Stimulated activated CD4-positive, alpha-beta T cell treated with anti-CD3 and anti-CD28 coated beads, Interleukin-4, amount 100 ng/mL, for 4 hours (primary cell): Measurements from ENCODE around the gene FAM120A.
"Not testable (repeated sequence)": the region's sequence is repeated elsewhere in the genome, so short reads cannot be mapped to it uniquely, and the experiment has no call there.

Experiments used
- DNase-seq, 2 experiments: peaks; one replicate each; pipeline ENCODE4 v3.0.0-alpha.2; 2020

Gene FAM120A

DNA sequence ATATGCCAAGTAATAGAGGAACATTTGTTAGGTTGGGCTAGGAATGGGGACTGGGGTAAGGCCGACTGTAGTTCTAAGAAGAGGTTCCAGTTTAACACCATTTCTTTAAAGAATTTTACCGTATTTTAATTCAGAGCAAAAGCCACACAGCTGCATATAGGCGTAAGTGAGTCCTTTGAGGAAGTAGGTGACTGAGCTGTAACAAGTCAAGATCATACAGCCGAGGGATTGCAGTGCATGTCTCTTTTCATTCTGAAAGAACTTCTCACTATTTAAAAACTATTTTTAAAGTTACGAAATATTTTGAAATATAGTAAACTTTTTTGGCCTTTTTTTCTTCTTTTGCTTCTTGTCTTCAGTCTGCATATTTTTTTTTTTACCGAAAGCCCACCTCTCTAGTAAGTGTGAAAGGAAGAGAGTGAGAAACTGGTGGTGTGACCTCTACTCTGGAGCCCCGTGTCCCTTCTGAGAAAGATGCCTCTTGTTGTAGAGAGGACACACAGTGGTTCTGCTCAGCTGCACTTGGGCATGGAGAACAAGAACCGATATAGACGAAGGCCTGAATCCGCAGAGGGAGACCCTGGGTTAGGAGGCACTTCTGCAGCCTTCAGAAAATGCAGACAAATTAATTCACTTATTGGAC lies 60.8 kb downstream of the FAM120A start:
- not testable (repeated sequence) for DNase-seq

DNA sequence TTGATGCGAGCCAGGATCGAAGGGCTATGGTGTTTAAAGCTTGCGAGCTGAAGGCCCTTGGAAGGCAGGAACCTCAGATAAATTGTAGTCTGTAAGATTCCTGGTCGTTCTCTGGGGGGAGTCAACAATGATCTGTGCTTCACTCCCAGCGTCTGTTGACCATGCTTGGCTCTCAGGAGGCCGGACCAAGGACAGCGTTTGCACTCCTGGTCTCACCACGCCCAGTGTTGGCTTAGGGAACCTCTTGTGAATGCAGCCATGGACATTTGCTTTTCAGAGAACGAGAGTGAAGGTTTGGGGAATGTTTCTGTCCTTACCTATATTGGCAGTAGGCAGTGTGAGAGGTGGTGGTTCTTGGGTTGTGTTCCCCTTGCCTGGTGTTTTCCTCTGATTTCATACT lies 62.1 kb downstream of the FAM120A start:
- no peak for DNase-seq

DNA sequence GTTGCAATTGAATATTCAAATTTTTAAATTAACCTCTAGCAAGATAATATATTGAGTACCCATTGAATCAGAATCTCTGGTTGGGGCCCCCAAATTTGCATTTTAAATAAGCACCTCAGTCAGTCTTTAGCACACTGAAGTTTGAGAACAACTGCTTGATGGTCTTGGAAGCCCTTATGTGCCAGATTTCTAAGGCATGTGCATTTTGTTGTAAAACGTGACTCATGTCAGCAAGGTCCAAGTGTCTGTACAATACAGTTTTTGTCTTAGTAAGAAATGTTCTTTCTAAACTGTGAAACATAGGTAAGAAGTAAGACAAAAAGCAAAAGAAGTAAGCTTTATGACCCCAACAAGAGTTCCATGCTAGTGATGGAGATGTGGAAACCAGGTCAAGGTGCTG lies 65.8 kb downstream of the FAM120A start:
- DNase-seq: no peak

DNA sequence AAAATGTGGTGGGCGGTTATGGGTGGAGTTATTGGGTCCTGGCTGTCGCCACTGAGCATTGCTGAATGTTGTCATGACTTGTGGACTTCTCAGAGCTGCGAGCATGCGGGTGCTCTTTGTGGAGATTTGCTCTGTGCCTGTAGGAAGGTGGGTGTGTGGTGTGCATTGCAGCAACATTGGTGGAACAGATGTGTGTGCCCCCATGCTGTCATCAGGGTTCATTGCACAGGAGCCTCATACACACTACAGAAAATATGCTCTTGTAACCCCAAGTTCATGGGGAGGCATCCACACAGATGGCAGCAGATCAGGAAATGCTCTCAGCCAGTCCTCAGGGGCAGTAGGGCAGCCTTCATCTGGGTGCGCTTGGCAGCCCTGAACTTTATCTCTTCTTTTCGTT lies 69.0 kb downstream of the FAM120A start:
- no peak for DNase-seq

- DNase-seq: no peak
Observed at GRCh38 chr9:93522736-93523135, 71.3 kb downstream of the FAM120A start.

- DNase-seq: no peak
Observed at GRCh38 chr9:93523518-93524144, 72.1 kb downstream of the FAM120A start.

DNA sequence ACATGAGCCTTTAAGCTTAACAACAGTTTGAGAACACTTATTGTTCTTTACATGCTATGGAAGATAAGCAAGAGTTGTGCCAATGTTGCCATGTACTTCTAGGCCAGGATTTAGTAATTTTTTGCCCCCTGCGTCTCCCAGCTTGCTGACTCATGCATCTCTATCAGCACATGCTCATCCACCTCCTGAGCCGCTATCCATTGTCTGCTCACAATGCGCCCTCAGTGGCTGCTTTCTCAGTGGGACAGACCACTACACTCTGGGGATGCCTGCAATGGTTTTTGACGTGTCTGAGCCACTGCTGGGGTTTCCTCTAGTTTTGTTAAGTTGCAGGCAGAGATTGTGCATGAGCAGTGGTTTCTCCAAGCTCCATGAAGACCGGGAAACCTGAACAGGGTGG lies 74.0 kb downstream of the FAM120A start:
- DNase-seq: no peak

DNA sequence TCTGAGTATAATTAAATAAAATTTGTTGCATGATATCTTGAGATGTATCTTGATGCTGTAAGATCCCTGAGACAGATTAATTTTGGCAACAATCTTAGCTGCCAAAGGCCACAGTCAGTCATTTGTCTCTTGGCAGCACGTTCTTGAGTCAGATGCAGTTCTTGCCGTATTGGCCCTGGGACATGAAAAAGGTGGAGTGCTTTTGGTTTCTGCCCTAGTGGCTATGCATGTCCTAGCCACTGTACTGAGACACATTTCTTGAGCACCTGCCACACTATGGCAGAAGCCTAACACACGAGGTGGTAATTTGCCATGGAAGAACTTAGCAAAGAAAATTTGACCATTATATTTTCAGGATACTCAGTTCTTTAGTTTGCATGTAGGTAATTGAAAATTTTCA lies 79.9 kb downstream of the FAM120A start:
- no peak for DNase-seq

- DNase-seq: no peak
Observed at GRCh38 chr9:93532141-93532540, 80.7 kb downstream of the FAM120A start.

- no peak for DNase-seq
Observed at GRCh38 chr9:93533863-93534262, 82.4 kb downstream of the FAM120A start.

- DNase-seq: no peak
Observed at GRCh38 chr9:93536167-93536566, 84.7 kb downstream of the FAM120A start.

DNA sequence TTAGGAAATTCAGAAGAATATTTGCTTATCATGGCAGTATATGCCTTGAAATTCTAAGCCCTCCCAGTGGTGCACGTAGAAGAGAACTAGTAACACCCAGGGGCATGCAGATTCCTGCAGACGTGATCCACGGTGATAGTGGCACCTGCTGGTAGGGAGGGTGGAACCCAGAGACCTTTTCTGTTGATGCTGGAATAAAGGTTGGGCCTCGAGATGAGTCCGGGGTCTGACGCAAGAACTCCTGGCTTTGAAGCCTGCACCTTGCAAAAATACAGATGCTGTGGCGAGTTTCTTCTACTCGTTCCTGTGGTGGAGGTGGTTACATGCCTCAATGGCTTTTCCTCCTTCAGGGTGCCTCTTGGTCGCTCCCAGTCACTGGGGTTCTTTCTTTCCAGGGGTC lies 85.4 kb downstream of the FAM120A start:
- DNase-seq: no peak

GRCh38 chr9:93540305-93540704 lies 88.8 kb downstream of the FAM120A start:
- DNase-seq: no peak

- DNase-seq: no peak
Observed at GRCh38 chr9:93541005-93541404, 89.5 kb downstream of the FAM120A start.

- DNase-seq: no peak
Observed at GRCh38 chr9:93541581-93542349, 90.3 kb downstream of the FAM120A start.

GRCh38 chr9:93543117-93543516 lies 91.6 kb downstream of the FAM120A start:
- no peak for DNase-seq

DNA sequence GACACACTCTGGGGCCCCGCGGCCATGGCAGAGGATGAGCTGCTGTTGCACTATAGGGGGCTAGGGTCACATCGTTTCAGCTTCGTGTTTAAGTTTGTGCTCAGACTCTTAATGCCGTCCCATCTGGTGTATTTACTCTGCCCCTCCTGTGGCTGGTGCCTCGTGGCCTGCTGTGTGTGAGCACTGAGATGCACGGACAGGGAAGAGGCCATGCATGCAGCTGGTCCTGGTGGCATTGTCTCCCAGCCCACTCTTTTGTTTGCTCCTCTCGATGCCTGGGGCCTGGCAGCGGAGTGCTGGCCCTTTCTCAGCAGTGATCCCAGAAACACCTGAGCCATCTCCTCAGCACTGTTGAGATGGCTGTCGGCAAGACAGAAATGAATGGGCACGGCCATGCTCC lies 94.9 kb downstream of the FAM120A start:
- no peak for DNase-seq

- DNase-seq: no peak
Observed at GRCh38 chr9:93549611-93550010, 98.1 kb downstream of the FAM120A start.

- DNase-seq: no peak
Observed at GRCh38 chr9:93552923-93553322, 101.4 kb downstream of the FAM120A start.

DNA sequence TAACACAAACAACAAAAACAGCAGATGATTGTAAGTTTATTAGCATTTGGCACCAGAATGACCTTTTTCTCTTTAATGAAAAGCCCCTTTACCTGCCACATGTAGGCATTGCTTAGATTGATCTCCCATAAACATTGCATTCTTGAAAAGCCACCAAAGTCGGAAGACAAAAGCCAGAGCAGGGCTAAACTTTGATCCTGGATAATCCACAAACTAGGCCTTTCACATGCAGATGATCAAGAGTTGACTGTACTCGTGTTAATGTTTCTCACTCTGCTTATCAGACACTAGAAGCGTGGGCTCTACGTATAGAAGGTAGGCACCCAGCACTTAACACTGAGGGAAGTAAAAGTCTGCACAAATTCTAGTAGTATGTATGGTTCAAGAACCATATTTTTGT lies 103.9 kb downstream of the FAM120A start:
- no peak for DNase-seq

- DNase-seq: no peak
Observed at GRCh38 chr9:93557366-93558137, 106.1 kb downstream of the FAM120A start.

GRCh38 chr9:93558503-93558902 lies 107.0 kb downstream of the FAM120A start:
- no peak for DNase-seq

- no peak for DNase-seq
Observed at GRCh38 chr9:93560991-93561390, 109.5 kb downstream of the FAM120A start.
